Subcutaneous abdominal adipose tissue (tissue), 5 donors: Measurements from ENCODE around the gene TTL.
"Not testable (repeated sequence)": the region's sequence is repeated elsewhere in the genome, so short reads cannot be mapped to it uniquely, and the experiment has no call there.

Source experiments
- H3K27ac ChIP-seq: one replicate; pipeline ENCODE4 v1.7.0; 2013; ENCODE audit warnings: low read depth, mild to moderate bottlenecking, inconsistent platforms, low read length, moderate library complexity
- H3K27me3 ChIP-seq, 5 donors: one replicate each; pipeline ENCODE4 v1.7.0; 2013; ENCODE audit warnings: low read length in 5 of 5, inconsistent platforms in 1 of 5; ENCODE audit not compliant: control insufficient read depth in 5 of 5, insufficient read depth in 4 of 5
- H3K36me3 ChIP-seq, 5 donors: one replicate each; pipeline ENCODE4 v1.7.0; 2013; ENCODE audit warnings: low read length in 5 of 5; ENCODE audit not compliant: control insufficient read depth in 5 of 5, insufficient read depth in 5 of 5
- H3K4me1 ChIP-seq, 5 donors: one replicate each; pipeline ENCODE4 v1.7.0; 2013; ENCODE audit warnings: low read length in 5 of 5, mild to moderate bottlenecking in 3 of 5, moderate library complexity in 1 of 5; ENCODE audit not compliant: control insufficient read depth in 5 of 5, insufficient read depth in 5 of 5
- H3K4me3 ChIP-seq, 5 donors: one replicate each; pipeline ENCODE4 v1.7.0; 2013; ENCODE audit warnings: low read length in 5 of 5, low read depth in 1 of 5
- H3K9ac ChIP-seq, 5 donors: one replicate each; pipeline ENCODE4 v1.7.0; 2013; ENCODE audit warnings: low read length in 5 of 5, mild to moderate bottlenecking in 4 of 5, moderate library complexity in 3 of 5
- H3K9me3 ChIP-seq, 5 donors: one replicate each; pipeline ENCODE4 v1.7.0; 2013; ENCODE audit warnings: low read length in 5 of 5; ENCODE audit not compliant: control insufficient read depth in 5 of 5
- donor health status: healthy.
- donor health status: healthy.
- donor health status: healthy.
- donor health status: healthy.
- donor health status: healthy.

TTL gene

DNA sequence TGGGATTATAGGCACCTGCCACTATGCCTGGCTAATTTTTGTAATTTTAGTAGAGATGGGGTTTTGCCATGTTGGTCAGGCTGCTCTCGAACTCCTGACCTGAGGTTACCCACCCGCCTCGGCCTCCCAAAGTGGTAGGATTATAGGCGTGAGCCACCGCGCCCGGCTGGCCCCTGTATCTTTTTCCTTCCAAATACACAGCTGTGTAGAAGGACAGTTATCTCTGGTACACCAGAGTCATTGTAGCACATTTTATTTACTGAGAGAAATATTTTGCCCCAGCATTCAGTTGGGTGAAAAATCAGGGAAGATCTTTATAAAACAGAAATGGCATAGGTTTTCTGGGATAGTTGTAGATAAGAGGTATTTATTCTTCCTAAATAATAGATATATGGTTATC lies 36.9 kb downstream of the TTL start:
- H3K9me3 ChIP-seq, result no peaks in the 10 kb centered on the region
- no peak overlapping the region for H3K4me3 ChIP-seq
- no peaks in the 10 kb centered on the region for H3K27me3 ChIP-seq
- H3K4me1 ChIP-seq, result no peaks in the 10 kb centered on the region
- no peak overlapping the region for H3K9ac ChIP-seq
- H3K36me3 ChIP-seq, result peaks cover 5 to 37% (median 36%) of the 10 kb centered on the region in 5 donors
- no peak overlapping the region for H3K27ac ChIP-seq

- no peaks in the 10 kb centered on the region for H3K4me1 ChIP-seq
- H3K9me3 ChIP-seq, result no peaks in the 10 kb centered on the region
- peaks cover 3 to 37% (median 34%) of the 10 kb centered on the region in 5 donors for H3K36me3 ChIP-seq
- H3K4me3 ChIP-seq, result no peak overlapping the region
- H3K27ac ChIP-seq, result no peak overlapping the region
- H3K27me3 ChIP-seq, result no peaks in the 10 kb centered on the region
- H3K9ac ChIP-seq, result no peak overlapping the region
Observed at GRCh38 chr2:112519506-112519905, 37.5 kb downstream of the TTL start.

DNA sequence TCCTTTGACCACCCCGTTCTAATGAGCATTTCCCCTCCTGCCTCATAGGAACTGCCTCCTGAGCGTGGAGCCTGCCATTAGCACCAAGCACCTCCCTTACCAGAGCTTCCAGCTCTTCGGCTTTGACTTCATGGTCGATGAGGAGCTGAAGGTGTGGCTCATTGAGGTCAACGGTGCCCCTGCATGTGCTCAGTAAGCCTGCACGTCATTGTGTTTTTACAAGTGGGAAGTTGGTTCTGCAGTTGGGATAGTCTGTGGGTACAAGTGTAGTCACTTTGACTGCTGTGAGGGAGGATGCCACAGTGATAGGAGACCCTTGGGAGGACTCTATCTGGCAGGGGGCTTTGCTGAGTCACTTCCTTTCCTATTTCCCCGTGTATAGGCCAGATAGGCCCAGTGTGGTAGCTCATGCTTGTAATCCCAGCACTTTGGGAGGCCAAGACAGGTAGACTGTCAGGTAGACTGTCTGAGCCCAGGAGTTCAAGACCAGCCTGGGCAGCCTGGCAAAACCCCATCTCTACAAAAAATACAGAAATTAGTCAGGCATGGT lies 38.4 kb downstream of the TTL start:
- Histone ChIP-seq H3K36me3 (peaks cover 0 to 37% (median 33%) of the 10 kb centered on the region in 5 donors), H3K27me3 (no peaks in the 10 kb centered on the region), H3K9me3 (no peaks in the 10 kb centered on the region), H3K4me1 (no peaks in the 10 kb centered on the region), H3K4me3 (no peak overlapping the region), H3K27ac (no peak overlapping the region), H3K9ac (no peak overlapping the region)

- Histone ChIP-seq H3K27me3 (no peaks in the 10 kb centered on the region), H3K9me3 (no peaks in the 10 kb centered on the region), H3K9ac (no peak overlapping the region), H3K4me3 (no peak overlapping the region), H3K4me1 (no peaks in the 10 kb centered on the region), H3K36me3 (peaks cover 0 to 38% (median 33%) of the 10 kb centered on the region in 5 donors), H3K27ac (no peak overlapping the region)
Observed at GRCh38 chr2:112523291-112523777, 41.4 kb downstream of the TTL start.

DNA sequence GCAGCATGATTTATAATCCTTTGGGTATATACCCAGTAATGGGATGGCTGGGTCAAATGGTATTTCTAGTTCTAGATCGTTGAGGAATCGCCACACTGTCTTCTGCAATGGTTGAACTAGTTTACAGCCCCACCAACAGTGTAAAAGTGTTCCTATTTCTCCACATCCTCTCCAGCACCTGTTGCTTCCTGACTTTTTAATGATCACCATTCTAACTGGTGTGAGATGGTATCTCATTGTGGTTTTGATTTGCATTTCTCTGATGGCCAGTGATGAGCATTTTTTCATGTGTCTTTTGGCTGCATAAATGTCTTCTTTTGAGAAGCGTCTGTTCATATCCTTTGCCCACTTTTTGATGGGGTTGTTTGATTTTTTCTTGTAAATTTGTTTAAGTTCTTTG lies 42.3 kb downstream of the TTL start:
- not testable (repeated sequence) for H3K27ac ChIP-seq, H3K9ac ChIP-seq, H3K9me3 ChIP-seq, H3K4me1 ChIP-seq, H3K27me3 ChIP-seq, H3K4me3 ChIP-seq
- peaks cover 0 to 47% (median 42%) of the 10 kb centered on the region in 5 donors for H3K36me3 ChIP-seq

- no peaks in the 10 kb centered on the region for H3K27me3 ChIP-seq
- H3K4me1 ChIP-seq, result peaks cover 0 to 5% (median 0%) of the 10 kb centered on the region in 5 donors
- no peak overlapping the region for H3K9ac ChIP-seq
- peaks cover 11 to 30% (median 26%) of the 10 kb centered on the region in 5 donors for H3K36me3 ChIP-seq
- no peak overlapping the region for H3K27ac ChIP-seq
- H3K9me3 ChIP-seq, result peaks cover 0 to 2% (median 0%) of the 10 kb centered on the region in 5 donors
- no peak overlapping the region for H3K4me3 ChIP-seq
Observed at GRCh38 chr2:112528541-112528940, 46.6 kb downstream of the TTL start.

DNA sequence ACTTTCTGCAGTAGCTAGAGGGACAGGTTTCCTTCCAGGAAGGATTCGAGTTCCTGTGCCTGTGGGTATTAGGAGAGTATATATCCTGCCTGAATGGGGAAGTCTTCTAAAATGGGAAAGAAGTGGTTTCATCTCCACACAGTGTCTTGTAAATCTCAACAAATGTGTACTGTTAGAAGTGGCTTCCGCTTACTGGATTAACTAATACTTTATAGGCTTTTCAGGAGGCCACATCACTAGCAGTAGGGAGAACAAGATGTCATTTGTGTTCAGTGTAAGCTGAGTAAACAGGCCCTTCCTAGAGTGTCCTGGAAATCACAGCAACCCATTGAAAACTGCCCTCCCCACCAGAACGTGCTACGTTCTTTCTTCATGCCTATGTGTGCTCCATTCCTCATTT lies 47.8 kb downstream of the TTL start:
- Histone ChIP-seq H3K9ac (no peak overlapping the region), H3K9me3 (peaks cover 0 to 2% (median 0%) of the 10 kb centered on the region in 5 donors), H3K4me3 (no peak overlapping the region), H3K4me1 (peaks cover 0 to 5% (median 0%) of the 10 kb centered on the region in 5 donors), H3K27me3 (no peaks in the 10 kb centered on the region), H3K36me3 (peaks cover 11 to 30% (median 26%) of the 10 kb centered on the region in 5 donors), H3K27ac (no peak overlapping the region)

- peaks cover 11 to 30% (median 26%) of the 10 kb centered on the region in 5 donors for H3K36me3 ChIP-seq
- H3K9ac ChIP-seq, result no peak overlapping the region
- H3K27ac ChIP-seq, result no peak overlapping the region
- peaks cover 0 to 2% (median 0%) of the 10 kb centered on the region in 5 donors for H3K9me3 ChIP-seq
- H3K4me3 ChIP-seq, result no peak overlapping the region
- H3K4me1 ChIP-seq, result peaks cover 0 to 5% (median 0%) of the 10 kb centered on the region in 5 donors
- H3K27me3 ChIP-seq, result no peaks in the 10 kb centered on the region
Observed at GRCh38 chr2:112530728-112531127, 48.8 kb downstream of the TTL start.

DNA sequence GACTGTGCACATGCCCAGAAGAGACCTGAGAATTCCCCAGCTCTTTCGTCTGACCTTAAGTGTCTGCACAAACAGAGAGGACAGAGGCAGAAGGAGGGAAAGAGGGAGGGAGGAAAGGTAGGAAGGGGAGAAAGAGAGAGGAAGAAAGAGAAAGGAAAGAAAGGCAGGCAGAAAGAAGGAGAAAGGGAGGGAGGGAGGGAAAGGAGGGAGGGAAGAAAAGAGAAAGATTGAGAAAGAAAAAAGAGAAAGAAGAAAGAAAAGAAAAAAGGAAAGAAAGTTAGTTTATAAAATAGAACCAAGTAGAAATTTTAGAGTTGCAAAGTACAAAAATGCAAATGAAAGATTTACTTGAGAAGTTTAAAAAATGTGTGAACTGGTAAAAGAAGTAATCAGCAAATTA lies 52.9 kb downstream of the TTL start:
- H3K36me3 ChIP-seq, result peaks cover 9 to 17% (median 14%) of the 10 kb centered on the region in 5 donors
- no peak overlapping the region for H3K27ac ChIP-seq
- H3K9me3 ChIP-seq, result no peaks in the 10 kb centered on the region
- no peaks in the 10 kb centered on the region for H3K27me3 ChIP-seq
- no peak overlapping the region for H3K4me3 ChIP-seq
- no peaks in the 10 kb centered on the region for H3K4me1 ChIP-seq
- no peak overlapping the region for H3K9ac ChIP-seq

GRCh38 chr2:112536665-112537064 lies 54.7 kb downstream of the TTL start:
- peaks cover 0 to 12% (median 9%) of the 10 kb centered on the region in 5 donors for H3K36me3 ChIP-seq
- H3K9me3 ChIP-seq, H3K9ac ChIP-seq, H3K4me3 ChIP-seq, H3K4me1 ChIP-seq, H3K27ac ChIP-seq, H3K27me3 ChIP-seq: not testable (repeated sequence)
